Adrenal gland (tissue), 5 donors: Measurements from ENCODE around the gene APCDD1L.
"Not testable (repeated sequence)": the region's sequence is repeated elsewhere in the genome, so short reads cannot be mapped to it uniquely, and the experiment has no call there.

Experiments used
- CTCF ChIP-seq, 6 experiments: fragments of 450-650 bp in 4 of 6; fragments of 200-600 bp in 2 of 6; sonication (generic) in 1 of 6; IDR thresholded peaks; 1 replicate in 5 of 6; 2 replicates in 1 of 6; pipeline versions ENCODE4 v1.5.1 to v1.8.0; 2016 to 2021; ENCODE audit warnings: antibody characterized with exemption in 6 of 6, mild to moderate bottlenecking in 2 of 6, moderate library complexity in 1 of 6
- POLR2A ChIP-seq, 2 donors: fragments of 450-650 bp; IDR thresholded peaks; one replicate each; pipeline ENCODE4 v1.6.1; 2017; ENCODE audit warnings: antibody characterized with exemption in 2 of 2, mild to moderate bottlenecking in 2 of 2, moderate library complexity in 1 of 2
- donor health status: DM: no; HTN: no; CAD: no.

GRCh38 chr20:58414786-58415185 is 100.4 kb downstream of the APCDD1L start:
- not testable (repeated sequence) for TF ChIP-seq CTCF, POLR2A (IDR thresholded peaks at IDR 0.05)
